Esophagus (tissue), 2 donors: ENCODE data around the gene TBC1D17. TPM values are rescaled to one million over a fixed set of nuclear protein-coding genes. Genes with fewer than 3 reads are reported as not detected.

ENCODE experiments used
- H3K27ac ChIP-seq, 2 donors: one replicate each; pipeline ENCODE4 v1.5.1; 2013; ENCODE audit warnings: low read depth in 2 of 2, mild to moderate bottlenecking in 2 of 2, inconsistent platforms in 1 of 2, low read length in 1 of 2, moderate library complexity in 1 of 2
- H3K27me3 ChIP-seq, 2 donors: one replicate each; pipeline ENCODE4 v1.6.1; 2013; ENCODE audit warnings: low read length in 2 of 2, control low read depth in 1 of 2, mild to moderate bottlenecking in 1 of 2; ENCODE audit not compliant: insufficient read depth in 2 of 2, control insufficient read depth in 1 of 2
- H3K36me3 ChIP-seq, 2 donors: one replicate each; pipeline ENCODE4 v1.6.1; 2013; ENCODE audit warnings: low read length in 1 of 2; ENCODE audit not compliant: control insufficient read depth in 2 of 2, insufficient read depth in 2 of 2
- H3K4me1 ChIP-seq, 2 donors: one replicate each; pipeline ENCODE4 v1.6.1; 2013; ENCODE audit warnings: low read length in 1 of 2; ENCODE audit not compliant: control insufficient read depth in 2 of 2, insufficient read depth in 2 of 2
- H3K4me3 ChIP-seq, 2 donors: one replicate each; pipeline ENCODE4 v1.5.1; 2013; ENCODE audit warnings: low read length in 2 of 2, mild to moderate bottlenecking in 2 of 2, low read depth in 1 of 2, moderate library complexity in 1 of 2
- H3K9me3 ChIP-seq, 2 donors: one replicate each; pipeline ENCODE4 v1.6.1; 2013; ENCODE audit warnings: mild to moderate bottlenecking in 2 of 2, low read depth in 1 of 2, low read length in 1 of 2, moderate library complexity in 1 of 2; ENCODE audit not compliant: control insufficient read depth in 2 of 2, insufficient read depth in 1 of 2
- WGBS, 2 donors: extraction: QIAGEN DNeasy Blood & Tissue Kit; methylation state at CpG; one replicate each; pipeline ENCODE4 v1.1.7; 2013; 5-methylcytosine and 5-hydroxymethylcytosine counted together
- polyA plus RNA-seq, 2 donors: library from polyadenylated mRNA; stranded (reverse); fragments of 200-250 nt; gene quantifications; one replicate each; pipeline ENCODE4 v1.2.3, GENCODE V29; 2013
- donor health status: healthy with polysubstance abuse.
- donor health status: Bipolar disorder and iron deficiency.

Gene TBC1D17
- polyA plus RNA-seq, 2 donors: 21.8 to 32.6 TPM

DNA sequence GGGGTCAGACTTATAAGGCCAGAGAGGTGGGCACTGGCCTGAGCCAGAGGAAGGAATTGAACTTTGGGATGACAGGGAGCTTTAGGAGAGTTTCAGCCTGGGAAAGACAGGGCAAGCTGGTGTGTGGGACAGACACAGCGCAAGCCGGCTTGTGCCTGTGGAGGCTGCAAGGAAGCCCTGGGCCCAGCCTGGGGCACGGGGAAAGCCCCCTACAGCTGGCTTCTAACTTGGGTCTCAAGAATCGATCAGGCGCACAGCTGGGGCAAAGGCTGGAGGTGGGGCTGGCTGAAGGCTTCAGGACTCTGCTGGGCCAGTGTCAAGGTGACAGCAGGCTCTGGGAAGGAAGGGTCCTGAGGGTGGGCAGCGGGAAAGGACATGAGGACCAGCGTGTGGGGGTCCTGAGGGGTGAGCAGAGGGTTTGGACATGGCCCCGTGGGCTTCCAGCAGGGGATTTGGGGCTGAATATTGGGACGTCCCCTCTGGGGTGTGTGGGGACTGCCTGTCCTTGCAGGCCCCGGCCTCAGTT is 23.6 kb upstream of the TBC1D17 start:
- WGBS, 2 donors: 81 to 88% methylated on average over 10 of the region's 10 CpGs
- no peak overlapping the region for H3K4me3 ChIP-seq
- peaks cover 0 to 15% of the 10 kb centered on the region in 2 donors for H3K4me1 ChIP-seq
- no peaks in the 10 kb centered on the region for H3K9me3 ChIP-seq
- H3K36me3 ChIP-seq: peaks cover 0 to 32% of the 10 kb centered on the region in 2 donors
- no peaks in the 10 kb centered on the region for H3K27me3 ChIP-seq
- H3K27ac ChIP-seq: no peak overlapping the region

- Histone ChIP-seq H3K27ac (no peak overlapping the region), H3K4me3 (no peak overlapping the region), H3K9me3 (no peaks in the 10 kb centered on the region), H3K27me3 (no peaks in the 10 kb centered on the region), H3K36me3 (peaks cover 0 to 33% of the 10 kb centered on the region in 2 donors), H3K4me1 (peaks cover 0 to 15% of the 10 kb centered on the region in 2 donors)
- 83 to 86% methylated on average over 38 to 39 of the region's 39 CpGs for WGBS, 2 donors
Observed at GRCh38 chr19:49854378-49855263, 22.9 kb upstream of the TBC1D17 start.

DNA sequence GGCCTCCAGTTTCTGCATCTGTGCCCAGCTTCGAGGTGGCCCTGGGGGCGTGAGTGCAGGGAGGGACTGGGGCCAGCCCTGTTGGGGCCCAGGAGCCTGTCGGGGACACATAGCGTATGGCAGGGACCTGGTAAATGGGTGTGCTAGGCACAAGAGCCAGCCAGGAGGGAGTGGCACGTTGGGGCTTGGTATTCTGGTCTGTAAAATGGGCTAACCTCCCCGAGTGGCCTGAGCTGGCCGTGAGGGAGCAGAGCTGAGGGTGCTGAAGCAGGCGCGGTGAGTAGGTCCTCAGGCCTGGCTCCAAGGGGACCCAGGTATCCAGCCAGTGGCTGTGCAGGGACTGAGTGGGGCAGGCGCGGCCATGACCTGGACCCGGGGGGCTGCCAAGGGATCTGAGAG is 22.2 kb upstream of the TBC1D17 start:
- no peak overlapping the region for H3K27ac ChIP-seq
- no peaks in the 10 kb centered on the region for H3K27me3 ChIP-seq
- H3K4me3 ChIP-seq: no peak overlapping the region
- WGBS, 2 donors: 76 to 83% methylated on average over 12 of the region's 12 CpGs
- H3K4me1 ChIP-seq: peaks cover 0 to 15% of the 10 kb centered on the region in 2 donors
- peaks cover 2 to 39% of the 10 kb centered on the region in 2 donors for H3K36me3 ChIP-seq
- no peaks in the 10 kb centered on the region for H3K9me3 ChIP-seq

DNA sequence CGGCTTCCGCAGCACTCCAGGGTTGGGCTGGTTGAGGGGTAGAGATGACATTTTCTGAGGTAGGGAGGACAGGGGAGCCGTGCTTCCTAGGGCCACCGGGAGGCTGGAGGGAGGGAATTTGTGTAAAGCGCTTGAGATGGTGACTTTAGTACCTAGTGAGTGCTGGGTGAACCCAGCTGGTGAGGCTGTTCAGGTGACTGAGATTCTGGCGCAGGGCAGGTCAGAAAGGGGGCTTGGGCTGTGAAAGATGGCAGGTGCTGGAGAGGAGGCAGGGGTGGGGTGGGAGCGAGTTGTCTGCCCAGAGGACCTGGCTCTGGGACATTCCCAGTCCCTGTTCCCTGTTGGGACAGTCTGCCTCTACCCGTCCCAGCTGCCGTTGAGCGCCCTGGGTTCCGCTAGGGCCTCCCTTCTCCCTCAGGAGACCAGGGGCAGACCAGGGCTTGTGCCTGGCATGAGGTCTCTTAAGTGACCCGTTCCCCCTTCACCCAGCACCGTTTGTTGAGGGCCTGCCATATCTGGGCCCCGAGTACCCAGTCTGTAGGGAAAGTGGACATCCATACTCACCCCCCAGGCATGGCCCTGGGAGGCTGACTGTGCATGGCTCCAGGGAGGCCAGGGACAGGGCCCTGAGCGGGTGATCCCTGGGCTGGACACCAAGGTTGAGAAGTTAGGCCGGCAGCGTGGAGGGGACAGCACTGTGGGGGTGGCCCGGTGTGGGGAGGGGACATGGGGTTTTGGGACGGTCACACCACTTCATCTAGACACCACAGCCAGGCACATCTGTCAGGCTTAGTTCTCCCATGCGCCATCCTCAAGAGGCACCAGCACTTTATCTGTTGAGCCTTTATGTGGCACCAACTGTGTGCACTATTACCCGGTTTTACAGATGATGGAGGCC is 21.6 kb upstream of the TBC1D17 start:
- H3K27me3 ChIP-seq: no peaks in the 10 kb centered on the region
- H3K36me3 ChIP-seq: peaks cover 8 to 45% of the 10 kb centered on the region in 2 donors
- WGBS, 2 donors: 80 to 82% methylated on average over 21 of the region's 21 CpGs

DNA sequence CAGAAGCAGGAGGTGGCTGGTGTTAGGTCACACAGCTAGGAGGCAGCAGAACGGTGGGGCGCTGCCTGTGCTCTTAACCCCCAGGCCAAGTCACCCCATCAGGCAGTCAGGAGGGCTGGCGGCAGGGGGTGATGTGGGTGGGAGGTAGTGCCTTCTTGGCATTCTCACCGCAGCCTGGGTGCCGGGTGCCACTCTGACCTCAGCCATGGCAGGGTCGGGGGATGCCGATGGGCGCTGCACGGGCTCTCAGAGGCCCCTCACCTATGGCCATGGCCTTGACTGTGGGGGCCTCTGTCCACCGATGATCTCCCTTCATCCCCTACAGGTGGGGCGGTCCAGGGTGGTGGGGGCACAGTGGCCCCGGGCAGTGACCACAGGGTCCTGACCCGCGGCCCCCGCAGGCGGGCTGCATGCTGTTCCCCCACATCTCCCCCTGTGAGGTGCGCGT is 20.9 kb upstream of the TBC1D17 start:
- no peak overlapping the region for H3K27ac ChIP-seq
- no peaks in the 10 kb centered on the region for H3K27me3 ChIP-seq
- H3K9me3 ChIP-seq: no peaks in the 10 kb centered on the region
- 89 to 90% methylated on average over 12 to 18 of the region's 18 CpGs for WGBS, 2 donors
- H3K36me3 ChIP-seq: peaks cover 9 to 48% of the 10 kb centered on the region in 2 donors
- no peak overlapping the region for H3K4me3 ChIP-seq
- peaks cover 0 to 21% of the 10 kb centered on the region in 2 donors for H3K4me1 ChIP-seq

More for the DNA sequence above, 21.6 kb upstream of the TBC1D17 start:
- Histone ChIP-seq H3K9me3 (no peaks in the 10 kb centered on the region), H3K4me1 (peaks cover 0 to 17% of the 10 kb centered on the region in 2 donors), H3K4me3 (no peak overlapping the region), H3K27ac (no peak overlapping the region)

GRCh38 chr19:49857061-49857837 is 20.3 kb upstream of the TBC1D17 start:
- no peak overlapping the region for H3K4me3 ChIP-seq
- no peaks in the 10 kb centered on the region for H3K27me3 ChIP-seq
- H3K9me3 ChIP-seq: no peaks in the 10 kb centered on the region
- H3K27ac ChIP-seq: no peak overlapping the region
- H3K36me3 ChIP-seq: peaks cover 9 to 51% of the 10 kb centered on the region in 2 donors
- WGBS, 2 donors: 86% methylated on average over 23 to 26 of the region's 26 CpGs
- H3K4me1 ChIP-seq: peaks cover 0 to 17% of the 10 kb centered on the region in 2 donors

DNA sequence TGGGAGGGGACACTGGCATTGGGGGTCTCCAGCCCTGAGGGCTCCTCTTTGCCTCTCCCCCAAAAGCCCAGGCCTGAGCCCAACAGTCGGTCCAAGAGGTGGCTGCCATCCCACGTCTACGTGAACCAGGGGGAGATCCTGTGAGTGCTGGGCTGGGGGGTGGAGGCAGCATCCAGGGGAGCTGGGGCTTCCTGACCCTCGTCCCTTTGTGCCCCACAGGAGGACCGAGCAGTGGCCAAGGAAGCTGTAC is 19.7 kb upstream of the TBC1D17 start:
- Histone ChIP-seq H3K27me3 (no peaks in the 10 kb centered on the region), H3K4me3 (no peak overlapping the region), H3K27ac (no peak overlapping the region), H3K4me1 (peaks cover 0 to 12% of the 10 kb centered on the region in 2 donors), H3K36me3 (peaks cover 9 to 55% of the 10 kb centered on the region in 2 donors), H3K9me3 (no peaks in the 10 kb centered on the region)
- 81 to 85% methylated on average over 5 of the region's 5 CpGs for WGBS, 2 donors

DNA sequence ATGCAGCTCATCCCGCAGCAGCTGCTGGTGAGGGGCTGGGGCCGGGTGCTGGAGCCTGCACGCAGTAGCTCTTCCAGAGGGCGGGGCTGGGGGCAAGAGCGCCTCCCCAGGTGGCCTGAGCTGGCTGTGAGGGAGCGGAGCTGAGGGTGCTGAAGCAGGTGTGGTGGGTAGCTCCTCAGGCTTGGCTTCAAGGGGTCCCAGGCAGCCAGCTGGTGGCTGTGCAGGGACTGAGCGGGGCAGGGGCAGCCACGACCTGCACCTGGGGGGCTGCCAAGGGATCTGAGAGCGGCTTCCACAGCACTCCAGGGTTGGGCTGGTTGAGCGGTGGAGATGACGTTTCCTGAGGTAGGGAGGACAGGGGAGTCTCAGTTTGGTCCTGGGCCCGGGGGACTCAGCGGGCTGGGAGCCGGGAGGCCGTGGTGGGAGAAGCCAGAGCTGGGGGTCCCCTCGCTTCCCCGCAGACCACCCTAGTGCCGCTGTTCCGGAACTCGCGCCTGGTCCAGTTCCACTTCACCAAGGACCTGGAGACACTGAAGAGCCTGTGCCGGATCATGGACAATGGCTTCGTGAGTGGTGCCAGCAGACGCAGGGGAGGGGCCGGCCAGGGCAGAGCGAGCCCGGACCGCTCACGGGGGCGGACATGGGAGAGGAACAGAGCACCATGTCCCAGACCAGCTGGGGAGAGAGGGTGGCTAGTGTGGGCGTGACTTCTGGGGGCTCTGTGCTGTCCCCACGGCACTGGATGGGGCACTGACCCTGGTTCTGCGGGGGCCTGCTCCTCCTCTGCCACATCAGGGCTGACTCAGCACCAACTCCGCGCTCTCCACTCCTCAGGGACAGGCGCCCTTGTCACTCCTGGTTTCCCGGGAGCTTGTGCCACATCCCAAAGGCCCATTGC is 19.2 kb upstream of the TBC1D17 start:
- Histone ChIP-seq H3K4me3 (no peak overlapping the region), H3K36me3 (peaks cover 9 to 59% of the 10 kb centered on the region in 2 donors), H3K9me3 (no peaks in the 10 kb centered on the region), H3K27me3 (no peaks in the 10 kb centered on the region), H3K4me1 (peaks cover 0 to 10% of the 10 kb centered on the region in 2 donors), H3K27ac (no peak overlapping the region)
- 85 to 88% methylated on average over 37 of the region's 37 CpGs for WGBS, 2 donors
